GM12878 (cell line): ENCODE measurements around the gene PSMC3.

Source experiments
- CBFB ChIP-seq: IDR thresholded peaks from 2 replicates; pipeline ENCODE4 v1.6.1; 2016; ENCODE audit warnings: antibody characterized with exemption, low read depth
- NFYB ChIP-seq: IDR thresholded peaks from 2 replicates; pipeline ENCODE4 v1.6.1; 2011; ENCODE audit warnings: low read depth, mild to moderate bottlenecking, low read length, improper control_type of control experiment, moderate library complexity; ENCODE audit not compliant: insufficient read depth
- POLR2A ChIP-seq: IDR thresholded peaks from 2 replicates; pipeline ENCODE4 v1.6.1; 2011; ENCODE audit warnings: low read depth, mild to moderate bottlenecking, low read length
- RAD51 ChIP-seq: fragments of 450-650 bp; IDR thresholded peaks from 2 replicates; pipeline ENCODE4 v1.6.1; 2016; ENCODE audit warnings: moderate library complexity, mild to moderate bottlenecking, inconsistent platforms
- SPI1 ChIP-seq: IDR thresholded peaks from 2 replicates; pipeline ENCODE4 v1.6.1; 2011; ENCODE audit warnings: low read depth, mild to moderate bottlenecking, low read length, moderate library complexity, borderline replicate concordance; ENCODE audit not compliant: insufficient read depth
- TAF1 ChIP-seq: IDR thresholded peaks from 2 replicates; pipeline ENCODE4 v1.6.1; 2011; ENCODE audit warnings: mild to moderate bottlenecking, low read depth, low read length, borderline replicate concordance
- YY1 ChIP-seq: IDR thresholded peaks from 2 replicates; pipeline ENCODE4 v1.6.1; 2011; ENCODE audit warnings: low read depth, mild to moderate bottlenecking, low read length
- TF ChIP-seq, protein P1 (sequence below), 3 experiments: IDR thresholded peaks in 2 of 3; conservative IDR thresholded peaks in 1 of 3; 2 replicates each; pipeline ENCODE4 v1.5.1; 2011; ENCODE audit warnings: low read depth in 3 of 3, low read length in 3 of 3, mild to moderate bottlenecking in 3 of 3, control low read depth in 2 of 3, moderate library complexity in 2 of 3, inconsistent platforms in 1 of 3, mixed read lengths in 1 of 3; ENCODE audit not compliant: control insufficient read depth in 2 of 3, insufficient read depth in 1 of 3; ENCODE audit errors: extremely low read depth in 1 of 3
- TF ChIP-seq, protein P2 (sequence below): fragments of 450-650 bp; formaldehyde crosslinking; IDR thresholded peaks from 2 replicates; pipeline ENCODE4 v1.4.0; 2022; ENCODE audit warnings: mild to moderate bottlenecking, moderate library complexity
- TF ChIP-seq, protein P3 (sequence below): IDR thresholded peaks from 2 replicates; pipeline ENCODE4 v1.6.1; 2011; ENCODE audit warnings: low read depth, mild to moderate bottlenecking, low read length, moderate library complexity, borderline replicate concordance; ENCODE audit errors: extremely low read depth
- TF ChIP-seq, protein P4 (sequence below): IDR thresholded peaks from 2 replicates; pipeline ENCODE4 v1.6.1; 2011; ENCODE audit warnings: borderline replicate concordance, low read depth, mild to moderate bottlenecking, moderate library complexity, mixed read lengths, low read length; ENCODE audit not compliant: insufficient read depth; ENCODE audit errors: extremely low read length

DNA sequence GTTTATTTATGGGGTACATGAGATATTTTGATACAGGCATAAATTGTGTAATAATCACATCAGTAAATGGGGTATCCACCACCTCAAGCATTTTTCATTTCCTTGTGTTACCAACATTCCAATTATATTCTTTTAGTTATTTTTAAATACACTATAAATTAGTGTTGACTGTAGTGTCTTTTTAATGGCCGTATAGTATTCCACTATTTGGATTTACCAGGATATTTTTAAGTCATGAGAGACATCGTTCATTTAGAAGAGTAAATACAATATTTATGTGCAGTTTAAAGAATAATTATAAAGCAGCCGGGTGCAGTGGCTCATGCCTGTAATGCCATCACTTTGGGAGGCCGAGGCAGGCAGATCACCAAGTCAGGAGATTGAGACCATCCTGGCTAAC is 41.7 kb downstream of the PSMC3 start:
- TF ChIP-seq POLR2A (no peak), SPI1 (no peak), RAD51 (no peak), CBFB (no peak), YY1 (no peak), TAF1 (no peak), NFYB (no peak)
- TF ChIP-seq, protein P1, sequence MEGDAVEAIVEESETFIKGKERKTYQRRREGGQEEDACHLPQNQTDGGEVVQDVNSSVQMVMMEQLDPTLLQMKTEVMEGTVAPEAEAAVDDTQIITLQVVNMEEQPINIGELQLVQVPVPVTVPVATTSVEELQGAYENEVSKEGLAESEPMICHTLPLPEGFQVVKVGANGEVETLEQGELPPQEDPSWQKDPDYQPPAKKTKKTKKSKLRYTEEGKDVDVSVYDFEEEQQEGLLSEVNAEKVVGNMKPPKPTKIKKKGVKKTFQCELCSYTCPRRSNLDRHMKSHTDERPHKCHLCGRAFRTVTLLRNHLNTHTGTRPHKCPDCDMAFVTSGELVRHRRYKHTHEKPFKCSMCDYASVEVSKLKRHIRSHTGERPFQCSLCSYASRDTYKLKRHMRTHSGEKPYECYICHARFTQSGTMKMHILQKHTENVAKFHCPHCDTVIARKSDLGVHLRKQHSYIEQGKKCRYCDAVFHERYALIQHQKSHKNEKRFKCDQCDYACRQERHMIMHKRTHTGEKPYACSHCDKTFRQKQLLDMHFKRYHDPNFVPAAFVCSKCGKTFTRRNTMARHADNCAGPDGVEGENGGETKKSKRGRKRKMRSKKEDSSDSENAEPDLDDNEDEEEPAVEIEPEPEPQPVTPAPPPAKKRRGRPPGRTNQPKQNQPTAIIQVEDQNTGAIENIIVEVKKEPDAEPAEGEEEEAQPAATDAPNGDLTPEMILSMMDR (IDR thresholded peaks at IDR 0.05 in 2 of 3, conservative IDR thresholded peaks at IDR 0.05 in 1 of 3; ENCODE audit: control insufficient read depth in 2 of 3, extremely low read depth in 1 of 3, insufficient read depth in 1 of 3, low read depth in 3 of 3, low read length in 3 of 3), result no peak
- TF ChIP-seq, protein P2, sequence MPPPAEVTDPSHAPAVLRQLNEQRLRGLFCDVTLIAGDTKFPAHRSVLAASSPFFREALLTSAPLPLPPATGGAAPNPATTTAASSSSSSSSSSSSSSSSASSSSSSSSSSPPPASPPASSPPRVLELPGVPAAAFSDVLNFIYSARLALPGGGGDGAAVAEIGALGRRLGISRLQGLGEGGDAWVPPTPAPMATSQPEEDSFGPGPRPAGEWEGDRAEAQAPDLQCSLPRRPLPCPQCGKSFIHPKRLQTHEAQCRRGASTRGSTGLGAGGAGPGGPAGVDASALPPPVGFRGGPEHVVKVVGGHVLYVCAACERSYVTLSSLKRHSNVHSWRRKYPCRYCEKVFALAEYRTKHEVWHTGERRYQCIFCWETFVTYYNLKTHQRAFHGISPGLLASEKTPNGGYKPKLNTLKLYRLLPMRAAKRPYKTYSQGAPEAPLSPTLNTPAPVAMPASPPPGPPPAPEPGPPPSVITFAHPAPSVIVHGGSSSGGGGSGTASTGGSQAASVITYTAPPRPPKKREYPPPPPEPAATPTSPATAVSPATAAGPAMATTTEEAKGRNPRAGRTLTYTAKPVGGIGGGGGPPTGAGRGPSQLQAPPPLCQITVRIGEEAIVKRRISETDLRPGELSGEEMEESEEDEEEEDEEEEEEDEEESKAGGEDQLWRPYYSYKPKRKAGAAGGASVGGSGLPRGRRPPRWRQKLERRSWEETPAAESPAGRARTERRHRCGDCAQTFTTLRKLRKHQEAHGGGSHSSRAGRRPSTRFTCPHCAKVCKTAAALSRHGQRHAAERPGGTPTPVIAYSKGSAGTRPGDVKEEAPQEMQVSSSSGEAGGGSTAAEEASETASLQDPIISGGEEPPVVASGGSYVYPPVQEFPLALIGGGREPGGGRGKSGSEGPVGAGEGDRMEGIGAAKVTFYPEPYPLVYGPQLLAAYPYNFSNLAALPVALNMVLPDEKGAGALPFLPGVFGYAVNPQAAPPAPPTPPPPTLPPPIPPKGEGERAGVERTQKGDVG (CRISPR knock-in tag), result no peak
- TF ChIP-seq, protein P3, sequence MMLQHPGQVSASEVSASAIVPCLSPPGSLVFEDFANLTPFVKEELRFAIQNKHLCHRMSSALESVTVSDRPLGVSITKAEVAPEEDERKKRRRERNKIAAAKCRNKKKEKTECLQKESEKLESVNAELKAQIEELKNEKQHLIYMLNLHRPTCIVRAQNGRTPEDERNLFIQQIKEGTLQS, result no peak
- TF ChIP-seq, protein P4, sequence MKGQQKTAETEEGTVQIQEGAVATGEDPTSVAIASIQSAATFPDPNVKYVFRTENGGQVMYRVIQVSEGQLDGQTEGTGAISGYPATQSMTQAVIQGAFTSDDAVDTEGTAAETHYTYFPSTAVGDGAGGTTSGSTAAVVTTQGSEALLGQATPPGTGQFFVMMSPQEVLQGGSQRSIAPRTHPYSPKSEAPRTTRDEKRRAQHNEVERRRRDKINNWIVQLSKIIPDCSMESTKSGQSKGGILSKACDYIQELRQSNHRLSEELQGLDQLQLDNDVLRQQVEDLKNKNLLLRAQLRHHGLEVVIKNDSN, result no peak
